ENCODE measurements around the gene WFIKKN1. TPM values are rescaled to one million over a fixed set of nuclear protein-coding genes. Genes with fewer than 3 reads are reported as not detected.

WFIKKN1 gene
- total RNA-seq, 2 experiments from 2014 or later, result 0.47 to 0.60 TPM

GRCh38 chr16:600781-601180 lies 30.0 kb upstream of the WFIKKN1 start:
- DNase-seq (no peak), ATAC-seq (ENCODE audit: low read depth) (no peak)
- peaks cover 3% of the 10 kb centered on the region for H3K4me1 Mint-ChIP-seq
- H3K27ac Mint-ChIP-seq, result no peak overlapping the region
- H3K36me3 Mint-ChIP-seq, result peaks cover 14% of the 10 kb centered on the region
- no peaks in the 10 kb centered on the region for H3K27me3 Mint-ChIP-seq
- POLR2A ChIA-PET, result no interaction called here
- no peak overlapping the region for H3K4me3 Mint-ChIP-seq
- H3K9me3 Mint-ChIP-seq, result no peaks in the 10 kb centered on the region

- H3K9me3 Mint-ChIP-seq, result no peaks in the 10 kb centered on the region
- ATAC-seq (ENCODE audit: low read depth) (no peak), DNase-seq (no peak)
- no peaks in the 10 kb centered on the region for H3K27me3 Mint-ChIP-seq
- H3K4me3 Mint-ChIP-seq, result no peak overlapping the region
- H3K36me3 Mint-ChIP-seq, result peaks cover 5% of the 10 kb centered on the region
- peaks cover 3% of the 10 kb centered on the region for H3K4me1 Mint-ChIP-seq
- POLR2A ChIA-PET, result no interaction called here
- no peak overlapping the region for H3K27ac Mint-ChIP-seq
Measured at GRCh38 chr16:603933-604332, 26.9 kb upstream of the WFIKKN1 start.

- POLR2A ChIA-PET, result no interaction called here
- H3K4me1 Mint-ChIP-seq, result peaks cover 6% of the 10 kb centered on the region
- no peak for DNase-seq
Measured at GRCh38 chr16:606656-607307, 24.0 kb upstream of the WFIKKN1 start.

GRCh38 chr16:608019-608418 lies 22.8 kb upstream of the WFIKKN1 start:
- Mint-ChIP-seq H3K27me3 (no peaks in the 10 kb centered on the region), H3K36me3 (peaks cover 5% of the 10 kb centered on the region), H3K4me1 (peaks cover 3% of the 10 kb centered on the region), H3K27ac (no peak overlapping the region), H3K9me3 (no peaks in the 10 kb centered on the region), H3K4me3 (no peak overlapping the region)
- POLR2A ChIA-PET, result no interaction called here
- ATAC-seq (ENCODE audit: low read depth), result no peak
- no peak for DNase-seq

More at GRCh38 chr16:606656-607307, 24.0 kb upstream of the WFIKKN1 start:
- H3K36me3 Mint-ChIP-seq, result peaks cover 5% of the 10 kb centered on the region
- no peak overlapping the region for H3K27ac Mint-ChIP-seq
- no peaks in the 10 kb centered on the region for H3K9me3 Mint-ChIP-seq
- H3K27me3 Mint-ChIP-seq, result no peaks in the 10 kb centered on the region
- ATAC-seq (ENCODE audit: low read depth), result no peak
- H3K4me3 Mint-ChIP-seq, result no peak overlapping the region

- no peak for ATAC-seq (ENCODE audit: low read depth)
- H3K4me3 Mint-ChIP-seq, result no peak overlapping the region
- POLR2A ChIA-PET, result no interaction called here
Measured at GRCh38 chr16:609316-609715, 21.5 kb upstream of the WFIKKN1 start.

GRCh38 chr16:609984-610383 lies 20.8 kb upstream of the WFIKKN1 start:
- POLR2A ChIA-PET, result no interaction called here
- Mint-ChIP-seq H3K4me3 (no peak overlapping the region), H3K36me3 (peaks cover 7% of the 10 kb centered on the region), H3K27ac (no peak overlapping the region), H3K27me3 (no peaks in the 10 kb centered on the region), H3K4me1 (peaks cover 3% of the 10 kb centered on the region), H3K9me3 (peaks cover 2% of the 10 kb centered on the region)
- no peak for DNase-seq
- ATAC-seq (ENCODE audit: low read depth), result no peak

More at GRCh38 chr16:609316-609715, 21.5 kb upstream of the WFIKKN1 start:
- peaks cover 5% of the 10 kb centered on the region for H3K36me3 Mint-ChIP-seq
- no peak for DNase-seq
- H3K4me1 Mint-ChIP-seq, result peaks cover 3% of the 10 kb centered on the region
- peaks cover 2% of the 10 kb centered on the region for H3K9me3 Mint-ChIP-seq
- no peaks in the 10 kb centered on the region for H3K27me3 Mint-ChIP-seq
- H3K27ac Mint-ChIP-seq, result no peak overlapping the region

- ATAC-seq (ENCODE audit: low read depth), result no peak
- peaks cover 3% of the 10 kb centered on the region for H3K36me3 Mint-ChIP-seq
- H3K9me3 Mint-ChIP-seq, result peaks cover 2% of the 10 kb centered on the region
- no peak overlapping the region for H3K27ac Mint-ChIP-seq
- H3K27me3 Mint-ChIP-seq, result no peaks in the 10 kb centered on the region
- peak; percentile 56 for DNase-seq
- peaks cover 3% of the 10 kb centered on the region for H3K4me1 Mint-ChIP-seq
- H3K4me3 Mint-ChIP-seq, result no peak overlapping the region
- POLR2A ChIA-PET, result no interaction called here
Measured at GRCh38 chr16:610513-611381, 20.0 kb upstream of the WFIKKN1 start.

GRCh38 chr16:615122-615521 lies 15.7 kb upstream of the WFIKKN1 start:
- Mint-ChIP-seq H3K27me3 (no peaks in the 10 kb centered on the region), H3K4me3 (no peak overlapping the region), H3K36me3 (peaks cover 3% of the 10 kb centered on the region), H3K9me3 (peaks cover 2% of the 10 kb centered on the region), H3K4me1 (peaks cover 3% of the 10 kb centered on the region), H3K27ac (no peak overlapping the region)
- ATAC-seq (ENCODE audit: low read depth) (no peak), DNase-seq (no peak)
- POLR2A ChIA-PET, result no interaction called here

- ATAC-seq (ENCODE audit: low read depth), result no peak
- no peak overlapping the region for H3K4me3 Mint-ChIP-seq
Measured at GRCh38 chr16:616733-617586, 13.8 kb upstream of the WFIKKN1 start.

GRCh38 chr16:617855-618254 lies 12.9 kb upstream of the WFIKKN1 start:
- no peak for ATAC-seq (ENCODE audit: low read depth)

More at GRCh38 chr16:616733-617586, 13.8 kb upstream of the WFIKKN1 start:
- no peak for DNase-seq
- Mint-ChIP-seq H3K4me1 (no peaks in the 10 kb centered on the region), H3K27ac (no peak overlapping the region), H3K27me3 (no peaks in the 10 kb centered on the region), H3K36me3 (peaks cover 3% of the 10 kb centered on the region), H3K9me3 (peaks cover 2% of the 10 kb centered on the region)
- POLR2A ChIA-PET, result no interaction called here

GRCh38 chr16:619476-620100 lies 11.2 kb upstream of the WFIKKN1 start:
- ATAC-seq (ENCODE audit: low read depth), result no peak
- no peak overlapping the region for H3K27ac Mint-ChIP-seq

More at GRCh38 chr16:617855-618254, 12.9 kb upstream of the WFIKKN1 start:
- Mint-ChIP-seq H3K36me3 (peaks cover 3% of the 10 kb centered on the region), H3K4me3 (no peak overlapping the region), H3K9me3 (peaks cover 2% of the 10 kb centered on the region), H3K27me3 (no peaks in the 10 kb centered on the region), H3K4me1 (no peaks in the 10 kb centered on the region), H3K27ac (no peak overlapping the region)
- DNase-seq, result no peak
- POLR2A ChIA-PET, result no interaction called here

GRCh38 chr16:620700-621525 lies 9.9 kb upstream of the WFIKKN1 start:
- no peak overlapping the region for H3K4me3 Mint-ChIP-seq
- POLR2A ChIA-PET, result no interaction called here
- no peak for DNase-seq
- H3K9me3 Mint-ChIP-seq, result no peaks in the 10 kb centered on the region
- H3K4me1 Mint-ChIP-seq, result no peaks in the 10 kb centered on the region
- no peaks in the 10 kb centered on the region for H3K27me3 Mint-ChIP-seq
- H3K36me3 Mint-ChIP-seq, result no peaks in the 10 kb centered on the region
- H3K27ac Mint-ChIP-seq, result no peak overlapping the region
- ATAC-seq (ENCODE audit: low read depth), result no peak

More at GRCh38 chr16:619476-620100, 11.2 kb upstream of the WFIKKN1 start:
- H3K4me1 Mint-ChIP-seq, result no peaks in the 10 kb centered on the region
- POLR2A ChIA-PET, result no interaction called here
- no peaks in the 10 kb centered on the region for H3K9me3 Mint-ChIP-seq
- H3K36me3 Mint-ChIP-seq, result peaks cover 1% of the 10 kb centered on the region
- H3K4me3 Mint-ChIP-seq, result no peak overlapping the region
- DNase-seq, result no peak
- no peaks in the 10 kb centered on the region for H3K27me3 Mint-ChIP-seq
